ENCODE measurements around the gene NELL2. TPM values are rescaled to one million over a fixed set of nuclear protein-coding genes. Genes with fewer than 3 reads are reported as not detected.

Gene NELL2
- total RNA-seq, 1 donor from 2014 or later = 6.6 TPM

- no peaks in the 10 kb centered on the region for H3K4me1 ChIP-seq
- intact Hi-C loops (cut with DNase I) = no loop called here
- H3K27me3 ChIP-seq (ENCODE audit: low read depth) = no peaks in the 10 kb centered on the region
- TF ChIP-seq CTCF (IDR thresholded peaks at IDR 0.05) = no peak
- ATAC-seq (no peak), DNase-seq (no peak)
- no peaks in the 10 kb centered on the region for H3K9me3 ChIP-seq
- H3K36me3 ChIP-seq = no peaks in the 10 kb centered on the region
- no peak overlapping the region for H3K4me3 ChIP-seq
- no peak overlapping the region for H3K27ac ChIP-seq
Measured at GRCh38 chr12:44497044-44497443, 379.1 kb downstream of the NELL2 start.

GRCh38 chr12:44490181-44490580 is 385.9 kb downstream of the NELL2 start:
- intact Hi-C loops (cut with DNase I) = no loop called here

GRCh38 chr12:44488180-44488579 is 387.9 kb downstream of the NELL2 start:
- Histone ChIP-seq H3K4me1 (no peaks in the 10 kb centered on the region), H3K9me3 (peaks cover 4% of the 10 kb centered on the region), H3K36me3 (no peaks in the 10 kb centered on the region), H3K27ac (no peak overlapping the region), H3K4me3 (no peak overlapping the region), H3K27me3 (ENCODE audit: low read depth) (no peaks in the 10 kb centered on the region)
- intact Hi-C loops (cut with DNase I) = no loop called here
- DNase-seq (no peak), ATAC-seq (no peak)
- TF ChIP-seq CTCF (IDR thresholded peaks at IDR 0.05) = no peak

More at GRCh38 chr12:44490181-44490580, 385.9 kb downstream of the NELL2 start:
- no peak for ATAC-seq
- H3K4me1 ChIP-seq = no peaks in the 10 kb centered on the region
- H3K4me3 ChIP-seq = no peak overlapping the region
- H3K27me3 ChIP-seq (ENCODE audit: low read depth) = no peaks in the 10 kb centered on the region
- DNase-seq = no peak
- no peaks in the 10 kb centered on the region for H3K36me3 ChIP-seq
- TF ChIP-seq CTCF (IDR thresholded peaks at IDR 0.05) = no peak
- H3K9me3 ChIP-seq = no peaks in the 10 kb centered on the region
- H3K27ac ChIP-seq = no peak overlapping the region

- ATAC-seq (no peak), DNase-seq (no peak)
- no peaks in the 10 kb centered on the region for H3K36me3 ChIP-seq
Measured at GRCh38 chr12:44484862-44485261, 391.3 kb downstream of the NELL2 start.

GRCh38 chr12:44477331-44477980 is 398.7 kb downstream of the NELL2 start:
- Histone ChIP-seq H3K27me3 (ENCODE audit: low read depth) (no peaks in the 10 kb centered on the region), H3K36me3 (no peaks in the 10 kb centered on the region), H3K4me3 (no peak overlapping the region), H3K27ac (no peak overlapping the region), H3K9me3 (peaks cover 31% of the 10 kb centered on the region), H3K4me1 (no peaks in the 10 kb centered on the region)
- TF ChIP-seq CTCF (IDR thresholded peaks at IDR 0.05) = no peak
- ATAC-seq (no peak), DNase-seq (no peak)
- intact Hi-C loops (cut with DNase I) = no loop called here

More at GRCh38 chr12:44484862-44485261, 391.3 kb downstream of the NELL2 start:
- TF ChIP-seq CTCF (IDR thresholded peaks at IDR 0.05) = no peak
- H3K27ac ChIP-seq = no peak overlapping the region
- no peaks in the 10 kb centered on the region for H3K4me1 ChIP-seq
- no peaks in the 10 kb centered on the region for H3K27me3 ChIP-seq (ENCODE audit: low read depth)
- intact Hi-C loops (cut with DNase I) = no loop called here
- H3K9me3 ChIP-seq = peaks cover 4% of the 10 kb centered on the region
- no peak overlapping the region for H3K4me3 ChIP-seq
